Measurements from ENCODE around the gene AVEN. TPM values are rescaled to one million over a fixed set of nuclear protein-coding genes. Genes with fewer than 3 reads are reported as not detected.
"Not testable (repeated sequence)": the region's sequence is repeated elsewhere in the genome, so short reads cannot be mapped to it uniquely, and the experiment has no call there.

The AVEN gene
- total RNA-seq, 2 experiments from 2014 or later, result 6.3 to 13.5 TPM

- intact Hi-C loops (cut with micrococcal nuclease; ENCODE audit: unreplicated experiment), result no loop called here
- Histone ChIP-seq H3K36me3 (ENCODE audit: insufficient read depth, low read length) (no peaks in the 10 kb centered on the region), H3K4me2 (ENCODE audit: low read length) (no peak overlapping the region), H2AFZ (ENCODE audit: low read length) (no peak overlapping the region), H3K4me3 (ENCODE audit: low read depth, low read length, poor library complexity, severe bottlenecking) (no peak overlapping the region), H3K9me2 (ENCODE audit: insufficient read depth, low read length) (no peaks in the 10 kb centered on the region), H3K79me2 (ENCODE audit: insufficient read depth, low read depth, low read length) (no peaks in the 10 kb centered on the region), H3K27ac (ENCODE audit: low read depth, low read length, poor library complexity, severe bottlenecking) (no peak overlapping the region), H3K4me1 (ENCODE audit: insufficient read depth, low read length, poor library complexity, severe bottlenecking) (no peaks in the 10 kb centered on the region), H3K9me3 (ENCODE audit: low read length) (no peaks in the 10 kb centered on the region), H4K20me1 (ENCODE audit: insufficient read depth, low read length) (no peaks in the 10 kb centered on the region)
- no peak for DNase-seq (ENCODE audit: low spot score)
- no TSS peak for BruUV-seq (replicated peaks)
- ChIA-PET POLR2A (interaction anchor here (0.6 kb wide), 1 partner anchor 12 kb away, joined by 3 read pairs; no protein-coding TSS in a partner anchor), CTCF (ENCODE audit: unreplicated experiment) (no interaction called here)
- TF ChIP-seq, protein P1, sequence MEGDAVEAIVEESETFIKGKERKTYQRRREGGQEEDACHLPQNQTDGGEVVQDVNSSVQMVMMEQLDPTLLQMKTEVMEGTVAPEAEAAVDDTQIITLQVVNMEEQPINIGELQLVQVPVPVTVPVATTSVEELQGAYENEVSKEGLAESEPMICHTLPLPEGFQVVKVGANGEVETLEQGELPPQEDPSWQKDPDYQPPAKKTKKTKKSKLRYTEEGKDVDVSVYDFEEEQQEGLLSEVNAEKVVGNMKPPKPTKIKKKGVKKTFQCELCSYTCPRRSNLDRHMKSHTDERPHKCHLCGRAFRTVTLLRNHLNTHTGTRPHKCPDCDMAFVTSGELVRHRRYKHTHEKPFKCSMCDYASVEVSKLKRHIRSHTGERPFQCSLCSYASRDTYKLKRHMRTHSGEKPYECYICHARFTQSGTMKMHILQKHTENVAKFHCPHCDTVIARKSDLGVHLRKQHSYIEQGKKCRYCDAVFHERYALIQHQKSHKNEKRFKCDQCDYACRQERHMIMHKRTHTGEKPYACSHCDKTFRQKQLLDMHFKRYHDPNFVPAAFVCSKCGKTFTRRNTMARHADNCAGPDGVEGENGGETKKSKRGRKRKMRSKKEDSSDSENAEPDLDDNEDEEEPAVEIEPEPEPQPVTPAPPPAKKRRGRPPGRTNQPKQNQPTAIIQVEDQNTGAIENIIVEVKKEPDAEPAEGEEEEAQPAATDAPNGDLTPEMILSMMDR (conservative IDR thresholded peaks at IDR 0.05; ENCODE audit: low read length), result no peak
- no peak for TF ChIP-seq EZH2phosphoT487 (IDR thresholded peaks at IDR 0.05; ENCODE audit: borderline replicate concordance, low read depth, low read length)
Measured at GRCh38 chr15:34006381-34006780, 32.6 kb downstream of the AVEN start.

DNA sequence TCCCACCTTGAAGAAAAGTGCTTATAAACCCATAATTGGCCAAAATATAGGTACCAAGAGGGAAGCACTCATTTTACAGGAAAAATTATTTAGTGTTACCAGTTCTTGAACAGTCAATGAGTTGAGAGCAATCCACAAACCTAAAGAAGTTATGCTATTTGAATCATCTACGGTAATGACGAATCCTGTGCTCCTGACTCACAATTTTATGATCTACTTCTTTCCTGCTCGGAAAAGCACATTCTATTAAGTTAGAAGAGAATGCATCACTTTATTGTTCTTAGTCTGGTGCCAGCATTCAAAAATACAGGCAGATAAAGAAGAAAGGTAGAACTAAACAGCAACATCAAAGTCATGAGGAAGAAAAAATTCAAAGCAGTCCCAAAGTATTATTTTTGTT lies 37.5 kb downstream of the AVEN start:
- ChIA-PET CTCF (ENCODE audit: unreplicated experiment) (no interaction called here), POLR2A (interaction anchor here (0.7 kb wide), 1 partner anchor 13 kb away, joined by 3 read pairs; no protein-coding TSS in a partner anchor)
- H3K9me2 ChIP-seq (ENCODE audit: insufficient read depth, low read length), result no peaks in the 10 kb centered on the region
- no peak for TF ChIP-seq EZH2phosphoT487 (IDR thresholded peaks at IDR 0.05; ENCODE audit: borderline replicate concordance, low read depth, low read length)
- TF ChIP-seq, protein P1 (conservative IDR thresholded peaks at IDR 0.05; ENCODE audit: low read length), result no peak
- DNase-seq (ENCODE audit: low spot score), result no peak
- no peaks in the 10 kb centered on the region for H3K9me3 ChIP-seq (ENCODE audit: low read length)
- H3K27ac ChIP-seq (ENCODE audit: low read depth, low read length, poor library complexity, severe bottlenecking), result no peak overlapping the region
- no peaks in the 10 kb centered on the region for H3K4me1 ChIP-seq (ENCODE audit: insufficient read depth, low read length, poor library complexity, severe bottlenecking)
- no peaks in the 10 kb centered on the region for H3K79me2 ChIP-seq (ENCODE audit: insufficient read depth, low read depth, low read length)
- intact Hi-C loops (cut with micrococcal nuclease; ENCODE audit: unreplicated experiment), result no loop called here
- H3K4me2 ChIP-seq (ENCODE audit: low read length), result no peak overlapping the region
- H4K20me1 ChIP-seq (ENCODE audit: insufficient read depth, low read length), result no peaks in the 10 kb centered on the region
- H3K4me3 ChIP-seq (ENCODE audit: low read depth, low read length, poor library complexity, severe bottlenecking), result no peak overlapping the region
- H2AFZ ChIP-seq (ENCODE audit: low read length), result no peak overlapping the region
- BruUV-seq (replicated peaks), result no TSS peak
- no peaks in the 10 kb centered on the region for H3K36me3 ChIP-seq (ENCODE audit: insufficient read depth, low read length)

DNA sequence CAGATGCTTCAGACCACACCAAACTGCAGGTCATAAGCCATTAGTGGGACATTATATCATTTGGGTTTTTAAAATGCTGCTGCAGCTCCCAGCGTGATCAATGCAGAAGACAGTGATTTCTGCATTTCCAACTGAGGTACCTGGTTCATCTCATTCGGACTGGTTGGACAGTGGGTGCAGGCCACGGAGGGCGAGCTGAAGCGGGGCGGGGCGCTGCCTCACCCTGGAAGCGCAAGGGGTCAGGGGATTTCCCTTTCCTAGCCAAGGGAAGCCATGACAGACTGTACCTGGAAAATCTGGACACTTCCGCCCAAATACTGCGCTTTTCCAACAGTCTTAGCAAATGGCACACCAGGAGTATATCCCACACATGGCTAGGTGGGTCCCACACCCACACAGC lies 43.3 kb downstream of the AVEN start:
- CTCF ChIA-PET (ENCODE audit: unreplicated experiment); BruUV-seq (replicated peaks): not testable (repeated sequence)
- intact Hi-C loops (cut with micrococcal nuclease; ENCODE audit: unreplicated experiment), result loop anchor here (10.0 kb wide), 1 partner anchor 261 kb away; no protein-coding TSS in a partner anchor

More for the DNA sequence above, 43.3 kb downstream of the AVEN start:
- H3K4me3 ChIP-seq (ENCODE audit: low read depth, low read length, poor library complexity, severe bottlenecking); H3K36me3 ChIP-seq (ENCODE audit: insufficient read depth, low read length); H4K20me1 ChIP-seq (ENCODE audit: insufficient read depth, low read length); H3K9me3 ChIP-seq (ENCODE audit: low read length); H3K4me2 ChIP-seq (ENCODE audit: low read length); H2AFZ ChIP-seq (ENCODE audit: low read length); H3K9me2 ChIP-seq (ENCODE audit: insufficient read depth, low read length); H3K4me1 ChIP-seq (ENCODE audit: insufficient read depth, low read length, poor library complexity, severe bottlenecking); H3K27ac ChIP-seq (ENCODE audit: low read depth, low read length, poor library complexity, severe bottlenecking); DNase-seq (ENCODE audit: low spot score); POLR2A ChIA-PET; H3K79me2 ChIP-seq (ENCODE audit: insufficient read depth, low read depth, low read length): not testable (repeated sequence)
